Activated CD4-positive, alpha-beta T cell treated with anti-CD3 and anti-CD28 coated beads, Interleukin-2, amount 10 ng/mL, durations not matched to agents 7 days and 5 days (primary cell): Measurements from ENCODE around the gene POM121L2. TPM values are rescaled to one million over a fixed set of nuclear protein-coding genes. Genes with fewer than 3 reads are reported as not detected.

Experiments
- CTCF ChIA-PET: fragments of 350-600 bp; sonication (Branson Sonifier 250); formaldehyde crosslinking; loops from one replicate; lab custom pipeline; 2021; ENCODE audit warnings: antibody characterized with exemption; lab: Charles Lee
- POLR2A ChIA-PET: fragments of 350-600 bp; sonication (Branson Sonifier 250); formaldehyde crosslinking; loops from one replicate; lab custom pipeline; 2021; ENCODE audit warnings: antibody characterized with exemption; lab: Charles Lee
- DNase-seq: peaks from one replicate; pipeline ENCODE4 v3.0.0-alpha.2; 2020
- H3K27ac Mint-ChIP-seq: one replicate; pipeline ENCODE4 v1.8.0; 2021; ENCODE audit warnings: mild to moderate bottlenecking, moderate library complexity, mixed read lengths
- H3K27me3 Mint-ChIP-seq: one replicate; pipeline ENCODE4 v1.8.0; 2021; ENCODE audit warnings: mixed read lengths
- H3K36me3 Mint-ChIP-seq: one replicate; pipeline ENCODE4 v1.8.0; 2021; ENCODE audit warnings: low read depth, mixed read lengths
- H3K4me1 Mint-ChIP-seq: one replicate; pipeline ENCODE4 v1.8.0; 2021; ENCODE audit warnings: mixed read lengths
- H3K4me3 Mint-ChIP-seq: one replicate; pipeline ENCODE4 v1.8.0; 2021; ENCODE audit warnings: mild to moderate bottlenecking, moderate library complexity, mixed read lengths
- H3K9me3 Mint-ChIP-seq: one replicate; pipeline ENCODE4 v1.8.0; 2021; ENCODE audit warnings: mixed read lengths
- total RNA-seq, 2 experiments: library from RNA; stranded (reverse); gene quantifications; one replicate each; pipeline ENCODE4 v1.2.3, GENCODE V29; 2021

The POM121L2 gene
- not detected for total RNA-seq

DNA sequence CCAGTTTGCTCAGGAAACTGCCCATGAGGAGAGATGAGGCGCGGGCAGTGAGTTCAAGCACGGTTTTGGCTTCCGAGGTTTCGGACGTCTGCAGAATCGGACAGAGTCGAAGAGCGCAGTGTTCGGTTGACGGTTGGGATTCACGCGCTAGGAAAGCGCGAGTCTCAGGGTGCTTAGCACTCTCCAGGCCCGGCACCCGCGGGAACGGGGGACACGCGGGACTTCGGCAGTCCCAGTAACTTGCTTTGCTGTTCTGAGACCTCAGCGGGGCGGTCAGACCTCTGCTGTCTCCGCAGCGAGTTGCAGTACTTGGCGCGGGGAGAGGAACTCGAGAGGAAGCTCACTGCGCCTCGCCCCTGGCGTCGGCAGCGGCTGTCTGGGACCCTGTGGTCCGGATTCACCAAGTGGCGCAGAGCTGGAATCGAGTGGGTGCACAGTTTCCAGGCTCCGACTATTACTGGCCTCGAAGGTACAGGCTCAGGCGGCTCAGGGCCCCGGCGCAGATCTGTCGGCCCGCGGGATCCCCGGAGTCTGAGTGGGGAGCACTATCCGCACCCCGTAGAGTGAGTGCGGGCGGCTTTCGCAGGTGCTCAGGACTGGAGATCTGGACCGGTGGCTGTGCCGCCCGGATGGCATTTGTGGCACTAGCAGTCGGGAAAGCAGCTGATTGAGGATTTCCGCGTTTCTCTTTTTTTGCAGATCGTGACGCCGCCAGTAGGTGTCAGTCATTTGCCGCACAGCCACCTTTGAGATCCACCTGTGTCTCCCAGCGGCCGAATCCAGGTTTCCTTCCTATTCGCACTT, at the start of gene POM121L2:
TSS of gene POM121L2 (minus strand) at position 128 of the 804 bp plus-strand sequence. CDS start at position 25, 103 bp downstream.
- Mint-ChIP-seq H3K4me3 (peak within 1 kb of the TSS; percentile 74), H3K27me3 (peaks cover 79% of the 10 kb centered on the region), H3K4me1 (peaks cover 12% of the 10 kb centered on the region), H3K9me3 (no peaks in the 10 kb centered on the region), H3K36me3 (no peaks in the 10 kb centered on the region), H3K27ac (no peak within 1 kb of the TSS)
- peak; percentile 68 for DNase-seq
- CTCF ChIA-PET: interaction anchor here (0.5 to 1.3 kb wide), 10 partner anchors 61 to 440 kb away, joined by 3 to 4 read pairs (median 3); no protein-coding TSS in a partner anchor
- POLR2A ChIA-PET: no interaction called here

DNA sequence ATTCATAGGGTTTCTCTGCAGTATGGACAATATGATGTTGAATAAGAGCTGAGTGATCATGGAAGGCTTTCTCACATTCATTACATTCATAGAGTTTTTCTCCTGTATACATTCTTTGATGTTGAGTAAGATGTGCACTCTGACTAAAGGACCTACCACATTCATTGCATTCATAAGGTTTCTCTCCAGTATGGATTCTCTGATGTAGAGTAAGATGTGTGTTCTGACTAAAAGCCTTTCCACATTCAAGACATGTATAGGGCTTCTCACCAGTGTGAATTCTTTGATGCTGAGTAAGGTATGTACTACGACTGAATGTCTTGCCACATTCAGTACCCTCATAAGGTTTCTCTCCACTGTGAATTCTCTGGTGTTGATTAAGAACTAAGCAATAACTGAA, 47.2 kb upstream of the POM121L2 start:
- no peak overlapping the region for H3K4me3 Mint-ChIP-seq
- no peak for DNase-seq
- H3K27me3 Mint-ChIP-seq: peaks cover 2% of the 10 kb centered on the region
- CTCF ChIA-PET: no interaction called here
- H3K9me3 Mint-ChIP-seq: peaks cover 54% of the 10 kb centered on the region
- H3K27ac Mint-ChIP-seq: no peak overlapping the region
- no peaks in the 10 kb centered on the region for H3K4me1 Mint-ChIP-seq
- peaks cover 8% of the 10 kb centered on the region for H3K36me3 Mint-ChIP-seq
- POLR2A ChIA-PET: no interaction called here

DNA sequence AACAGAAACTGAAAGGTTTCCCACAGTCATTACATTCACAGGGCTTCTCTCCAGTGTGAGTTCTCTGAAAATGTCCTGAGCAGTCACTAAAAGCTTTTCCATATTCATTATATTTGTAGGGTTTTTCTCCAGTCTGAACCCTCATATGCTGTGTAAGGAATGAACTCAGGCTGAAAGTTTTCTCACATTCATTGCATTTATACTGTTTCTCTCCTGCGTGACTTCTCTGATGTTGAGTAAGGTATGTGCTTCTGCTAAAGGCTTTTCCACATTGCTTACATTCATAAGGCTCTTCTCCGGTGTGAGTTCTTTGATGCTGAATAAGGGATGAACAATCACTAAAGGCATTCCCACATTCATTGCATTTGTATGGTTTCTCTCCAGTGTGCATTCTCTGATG, 46.7 kb upstream of the POM121L2 start:
- no peaks in the 10 kb centered on the region for H3K4me1 Mint-ChIP-seq
- H3K4me3 Mint-ChIP-seq: no peak overlapping the region
- peaks cover 56% of the 10 kb centered on the region for H3K9me3 Mint-ChIP-seq
- peaks cover 8% of the 10 kb centered on the region for H3K36me3 Mint-ChIP-seq
- peaks cover 2% of the 10 kb centered on the region for H3K27me3 Mint-ChIP-seq
- DNase-seq: no peak
- ChIA-PET CTCF (no interaction called here), POLR2A (no interaction called here)
- no peak overlapping the region for H3K27ac Mint-ChIP-seq

DNA sequence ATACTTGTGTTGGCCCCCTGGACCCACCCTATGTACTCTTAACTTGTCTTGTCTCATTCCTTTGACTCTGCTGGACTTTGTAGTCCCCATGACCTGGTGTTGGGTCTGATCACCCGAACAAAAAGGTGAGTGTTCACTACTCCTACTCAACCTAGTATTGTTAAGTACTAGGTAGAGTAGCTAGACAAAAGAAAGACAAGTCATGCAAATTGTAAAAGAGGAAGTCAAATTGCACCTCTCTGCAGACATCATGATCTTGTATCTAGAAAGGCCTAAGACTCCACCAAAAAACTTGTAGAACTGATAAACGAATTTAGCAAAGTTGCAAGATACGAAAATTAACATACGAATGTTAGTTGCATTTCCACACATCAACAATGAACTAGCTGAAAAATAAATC, 40.8 kb upstream of the POM121L2 start:
- ChIA-PET POLR2A (no interaction called here), CTCF (interaction anchor here (1.2 kb wide), 1 partner anchor 9 kb away, joined by 4 read pairs; no protein-coding TSS in a partner anchor)
- no peaks in the 10 kb centered on the region for H3K4me1 Mint-ChIP-seq
- H3K36me3 Mint-ChIP-seq: no peaks in the 10 kb centered on the region
- peaks cover 23% of the 10 kb centered on the region for H3K9me3 Mint-ChIP-seq
- no peak for DNase-seq
- H3K27ac Mint-ChIP-seq: no peak overlapping the region
- H3K27me3 Mint-ChIP-seq: peaks cover 7% of the 10 kb centered on the region
- H3K4me3 Mint-ChIP-seq: no peak overlapping the region

DNA sequence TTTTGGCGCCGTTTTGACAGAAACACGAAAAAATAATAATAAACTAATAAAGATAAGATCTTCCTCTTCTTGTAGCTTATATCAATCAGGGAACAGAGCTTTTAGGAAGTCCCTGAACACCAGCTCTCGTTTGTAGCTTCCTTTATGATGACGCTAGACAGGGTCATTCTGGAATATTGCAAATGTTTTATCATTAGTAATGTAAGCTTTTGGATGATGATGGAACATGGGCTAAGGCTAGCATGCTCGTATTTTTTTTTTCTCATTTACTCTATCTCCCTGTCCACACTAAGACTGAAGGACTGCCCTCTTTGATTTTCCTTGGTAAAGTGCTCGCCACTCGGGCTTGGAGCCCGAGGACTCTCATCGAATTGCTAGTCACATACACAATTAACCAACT, 22.1 kb upstream of the POM121L2 start:
- Mint-ChIP-seq H3K27ac (no peak overlapping the region), H3K36me3 (no peaks in the 10 kb centered on the region), H3K4me1 (peaks cover 14% of the 10 kb centered on the region), H3K9me3 (peaks cover 7% of the 10 kb centered on the region), H3K4me3 (no peak overlapping the region), H3K27me3 (peaks cover 30% of the 10 kb centered on the region)
- DNase-seq: no peak
- ChIA-PET POLR2A (no interaction called here), CTCF (interaction anchor here (1.0 kb wide), 1 partner anchor 562 kb away, joined by 3 read pairs; no protein-coding TSS in a partner anchor)

DNA sequence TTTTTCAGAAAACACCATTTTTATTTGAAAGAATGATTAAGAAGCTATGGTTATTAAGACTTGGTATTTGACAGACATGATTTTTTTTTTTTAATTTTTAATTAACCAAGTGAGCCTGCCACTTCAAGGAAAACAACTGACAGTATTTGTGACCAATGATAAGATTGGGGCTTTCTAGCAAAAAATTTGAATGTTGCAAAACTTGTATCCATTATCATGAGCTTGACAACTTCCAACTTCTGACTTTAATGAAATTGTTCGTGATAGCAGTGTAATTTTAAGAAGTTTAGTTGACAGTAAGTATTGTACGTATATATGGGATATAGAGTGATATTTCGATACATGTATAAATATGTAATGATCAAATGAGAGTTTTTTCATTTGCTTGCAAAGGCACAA, 21.6 kb upstream of the POM121L2 start:
- ChIA-PET CTCF (interaction anchor here (1.0 kb wide), 1 partner anchor 562 kb away, joined by 3 read pairs; no protein-coding TSS in a partner anchor), POLR2A (no interaction called here)
- Mint-ChIP-seq H3K4me3 (no peak overlapping the region), H3K27ac (no peak overlapping the region), H3K36me3 (no peaks in the 10 kb centered on the region), H3K27me3 (peaks cover 32% of the 10 kb centered on the region), H3K9me3 (peaks cover 7% of the 10 kb centered on the region), H3K4me1 (peaks cover 14% of the 10 kb centered on the region)
- no peak for DNase-seq

DNA sequence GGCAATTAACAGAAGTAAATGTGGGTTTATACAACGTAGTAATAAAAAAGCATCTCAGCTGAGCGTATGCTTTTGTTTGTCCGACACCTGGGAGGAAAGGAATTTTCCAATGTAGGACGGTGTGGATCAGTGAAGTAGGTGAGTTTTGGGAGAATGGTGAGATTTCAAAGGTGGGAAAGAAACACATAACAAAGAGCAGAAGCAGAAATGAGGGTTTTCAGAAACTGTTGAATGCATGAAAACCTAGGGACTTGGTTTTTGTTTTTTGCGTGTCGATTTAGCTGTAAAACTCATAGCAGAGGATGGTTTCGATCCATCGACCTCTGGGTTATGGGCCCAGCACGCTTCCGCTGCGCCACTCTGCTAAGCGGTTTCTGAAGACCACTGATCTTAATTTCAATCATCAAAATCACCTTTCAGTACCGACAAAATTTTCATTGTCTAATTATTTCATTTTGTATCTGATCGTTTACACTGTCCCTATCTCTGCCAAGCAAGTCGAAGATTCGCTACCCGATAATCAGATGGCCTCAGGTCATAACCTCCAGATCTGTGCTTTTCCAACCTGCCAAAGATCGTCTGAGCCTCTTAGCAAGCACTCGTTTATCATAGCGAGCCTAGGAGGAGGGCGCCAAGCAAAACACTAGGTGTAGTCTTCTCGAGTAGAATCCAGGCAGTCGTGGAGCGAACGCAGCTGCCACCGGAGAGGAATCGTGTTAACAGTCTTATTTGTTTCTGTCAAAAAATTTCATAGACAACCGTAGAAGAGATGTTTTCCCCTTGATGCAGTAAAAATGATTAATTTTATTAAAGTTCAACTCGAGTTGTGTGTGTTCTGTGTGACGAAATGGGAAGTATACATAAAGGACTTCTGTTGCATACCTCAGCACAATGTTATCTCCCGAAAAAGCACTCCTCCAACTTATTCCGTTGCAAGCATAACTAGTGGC, 20.9 kb upstream of the POM121L2 start:
- peaks cover 14% of the 10 kb centered on the region for H3K4me1 Mint-ChIP-seq
- ChIA-PET POLR2A (no interaction called here), CTCF (interaction anchor here (1.0 kb wide), 1 partner anchor 563 kb away, joined by 3 read pairs; no protein-coding TSS in a partner anchor)
- peaks cover 29% of the 10 kb centered on the region for H3K27me3 Mint-ChIP-seq
- H3K4me3 Mint-ChIP-seq: peak overlapping the region; percentile 65
- H3K9me3 Mint-ChIP-seq: peaks cover 7% of the 10 kb centered on the region
- H3K27ac Mint-ChIP-seq: peak overlapping the region; percentile 5
- DNase-seq: peak; percentile 26
- H3K36me3 Mint-ChIP-seq: no peaks in the 10 kb centered on the region

DNA sequence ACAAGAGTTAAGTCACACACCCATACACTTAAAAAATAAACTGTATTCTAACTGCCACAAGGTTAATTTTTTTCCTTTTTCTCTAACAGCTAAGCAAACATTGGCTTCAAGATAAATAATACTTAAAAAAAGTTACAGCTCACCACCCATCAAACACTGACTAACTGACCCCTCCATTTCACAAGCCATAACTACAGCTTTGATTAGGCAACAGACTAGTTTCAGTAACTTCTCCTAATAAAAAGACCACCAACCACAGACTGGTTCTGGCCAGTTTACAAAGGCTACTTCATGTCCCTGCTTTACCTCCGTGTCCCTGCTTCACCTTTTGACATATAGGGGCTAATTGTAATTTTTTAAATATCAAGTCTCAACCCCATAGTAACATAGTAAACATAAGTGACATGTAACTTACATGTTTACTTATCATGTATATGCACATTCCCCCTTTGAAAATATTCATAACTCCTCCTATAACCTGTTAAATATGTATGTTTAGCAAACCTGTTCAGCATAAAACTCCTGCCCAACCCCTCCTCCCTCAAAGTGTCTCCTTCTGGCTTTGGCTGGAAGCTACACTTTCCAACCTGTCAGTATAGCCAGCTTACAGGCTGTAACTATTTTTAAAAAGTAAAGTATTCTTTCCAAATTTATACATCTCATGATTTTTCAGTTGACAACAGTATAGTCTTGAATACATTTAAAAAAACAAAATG, 15.1 kb upstream of the POM121L2 start:
- peaks cover 45% of the 10 kb centered on the region for H3K27me3 Mint-ChIP-seq
- no peaks in the 10 kb centered on the region for H3K9me3 Mint-ChIP-seq
- no peak overlapping the region for H3K4me3 Mint-ChIP-seq
- ChIA-PET CTCF (no interaction called here), POLR2A (no interaction called here)
- no peak overlapping the region for H3K27ac Mint-ChIP-seq
- no peaks in the 10 kb centered on the region for H3K36me3 Mint-ChIP-seq
- no peak for DNase-seq
- H3K4me1 Mint-ChIP-seq: no peaks in the 10 kb centered on the region

DNA sequence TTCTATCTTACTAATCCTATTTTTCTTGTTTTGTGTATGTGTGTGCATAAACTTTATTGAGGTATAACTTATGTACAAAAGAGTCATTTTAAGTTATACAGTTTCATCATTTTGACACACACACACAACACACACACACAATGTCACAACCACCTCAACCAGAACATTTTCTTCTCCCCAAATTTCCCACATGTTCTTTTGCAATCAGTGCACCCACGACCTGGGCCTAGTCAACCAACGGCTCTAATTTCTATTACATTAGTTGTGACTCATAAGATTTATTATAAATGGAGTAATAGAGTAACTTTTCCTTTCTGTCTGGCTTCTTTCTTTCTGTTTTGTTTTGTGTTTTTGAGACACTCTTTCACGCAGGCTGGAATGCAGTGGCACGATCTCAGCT, 9.8 kb upstream of the POM121L2 start:
- CTCF ChIA-PET: no interaction called here
- DNase-seq: no peak
- POLR2A ChIA-PET: no interaction called here
- no peak overlapping the region for H3K4me3 Mint-ChIP-seq
- H3K4me1 Mint-ChIP-seq: no peaks in the 10 kb centered on the region
- no peaks in the 10 kb centered on the region for H3K36me3 Mint-ChIP-seq
- peaks cover 50% of the 10 kb centered on the region for H3K27me3 Mint-ChIP-seq
- no peaks in the 10 kb centered on the region for H3K9me3 Mint-ChIP-seq
- H3K27ac Mint-ChIP-seq: no peak overlapping the region

DNA sequence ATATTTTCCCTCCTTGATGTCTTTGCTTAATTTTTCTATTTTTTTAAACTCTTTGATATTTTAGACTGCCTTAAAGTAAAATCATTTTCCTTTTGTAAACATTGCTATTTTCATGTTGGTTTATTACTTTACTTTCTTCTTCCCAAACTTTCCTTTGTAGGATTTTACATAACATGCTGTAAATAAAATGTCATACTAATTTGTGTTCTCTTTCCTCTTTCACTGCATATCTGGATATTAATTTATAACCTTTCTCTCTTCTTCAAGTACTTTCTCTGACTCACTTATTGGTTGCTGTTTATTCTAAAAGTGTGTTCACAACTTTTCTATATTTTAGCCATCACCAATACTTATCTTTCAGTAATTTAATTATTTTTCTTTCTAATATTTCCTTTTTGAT, 9.3 kb upstream of the POM121L2 start:
- Mint-ChIP-seq H3K9me3 (no peaks in the 10 kb centered on the region), H3K36me3 (no peaks in the 10 kb centered on the region), H3K27me3 (peaks cover 50% of the 10 kb centered on the region), H3K27ac (no peak overlapping the region), H3K4me1 (no peaks in the 10 kb centered on the region), H3K4me3 (no peak overlapping the region)
- POLR2A ChIA-PET: no interaction called here
- no peak for DNase-seq
- CTCF ChIA-PET: no interaction called here

DNA sequence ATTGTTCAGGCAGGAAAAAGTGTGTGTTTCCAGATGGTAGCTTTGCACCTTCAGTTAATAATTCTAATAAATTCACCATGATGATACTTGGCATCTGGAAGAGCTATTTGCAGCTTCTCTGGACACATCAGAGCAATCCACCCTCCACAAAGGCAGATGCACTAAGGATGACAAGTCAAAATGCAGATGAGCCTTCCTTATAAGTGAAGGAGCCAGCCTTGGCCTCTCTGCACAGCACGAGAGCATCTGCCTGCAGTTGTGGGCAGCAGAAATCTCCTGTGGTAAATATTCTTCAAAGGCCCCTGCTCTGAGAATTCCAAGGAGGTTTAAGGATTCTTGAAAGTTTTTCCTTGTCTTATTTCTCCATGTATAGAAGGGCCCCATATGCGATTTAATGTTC, 6.9 kb upstream of the POM121L2 start:
- CTCF ChIA-PET: no interaction called here
- DNase-seq: no peak
- H3K27me3 Mint-ChIP-seq: peaks cover 56% of the 10 kb centered on the region
- H3K4me3 Mint-ChIP-seq: no peak overlapping the region
- no peaks in the 10 kb centered on the region for H3K4me1 Mint-ChIP-seq
- H3K27ac Mint-ChIP-seq: no peak overlapping the region
- no peaks in the 10 kb centered on the region for H3K36me3 Mint-ChIP-seq
- POLR2A ChIA-PET: no interaction called here
- no peaks in the 10 kb centered on the region for H3K9me3 Mint-ChIP-seq

DNA sequence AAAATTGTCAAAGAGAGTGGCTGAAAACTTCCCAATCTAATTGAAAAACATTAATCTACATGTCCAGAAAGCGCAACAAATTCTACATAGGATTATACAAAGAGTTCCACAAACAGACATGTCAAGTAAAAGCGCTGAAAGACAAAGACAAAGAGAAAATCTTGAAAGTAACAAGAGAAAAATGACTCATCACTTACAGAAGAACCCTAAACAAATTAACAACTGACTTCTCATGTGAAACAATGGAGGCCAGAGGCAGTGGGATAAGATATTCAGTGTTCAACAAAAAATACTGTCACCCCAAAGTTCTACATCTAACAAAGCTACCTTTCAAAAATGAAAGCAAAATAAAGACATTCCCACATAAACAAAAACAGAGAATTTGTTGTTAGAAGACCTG, 2.0 kb upstream of the POM121L2 start:
- no peaks in the 10 kb centered on the region for H3K9me3 Mint-ChIP-seq
- DNase-seq: no peak
- no peak overlapping the region for H3K4me3 Mint-ChIP-seq
- ChIA-PET POLR2A (no interaction called here), CTCF (no interaction called here)
- no peak overlapping the region for H3K27ac Mint-ChIP-seq
- H3K27me3 Mint-ChIP-seq: peaks cover 75% of the 10 kb centered on the region
- H3K4me1 Mint-ChIP-seq: peaks cover 12% of the 10 kb centered on the region
- H3K36me3 Mint-ChIP-seq: no peaks in the 10 kb centered on the region
